SK-N-SH treated with all-trans-retinoic acid at 6 μM for 48 hours (cell line): ENCODE data around the gene CYP24A1.

Experiments
- ARNTL ChIP-seq: fragments of 450-650 bp; formaldehyde crosslinking; IDR thresholded peaks from 2 replicates; pipeline ENCODE4 v1.5.0; 2020; ENCODE audit warnings: low read depth, mild to moderate bottlenecking, moderate library complexity, borderline replicate concordance
- ZFP3 ChIP-seq: fragments of 250-450 bp; sonication (Bioruptor Pico); IDR thresholded peaks from 2 replicates; pipeline ENCODE4 v1.5.0; 2020; ENCODE audit warnings: mild to moderate bottlenecking, moderate library complexity
- TF ChIP-seq, protein P1 (sequence below): fragments of 250-450 bp; sonication (Bioruptor Pico); IDR thresholded peaks from 2 replicates; pipeline ENCODE4 v1.8.0; 2021; ENCODE audit warnings: low read depth, mild to moderate bottlenecking, moderate library complexity, borderline replicate concordance
- TF ChIP-seq, protein P2 (sequence below): fragments of 250-450 bp; sonication (Bioruptor Pico); IDR thresholded peaks from 2 replicates; pipeline ENCODE4 v1.8.0; 2020; ENCODE audit warnings: mild to moderate bottlenecking, moderate library complexity, borderline replicate concordance

DNA sequence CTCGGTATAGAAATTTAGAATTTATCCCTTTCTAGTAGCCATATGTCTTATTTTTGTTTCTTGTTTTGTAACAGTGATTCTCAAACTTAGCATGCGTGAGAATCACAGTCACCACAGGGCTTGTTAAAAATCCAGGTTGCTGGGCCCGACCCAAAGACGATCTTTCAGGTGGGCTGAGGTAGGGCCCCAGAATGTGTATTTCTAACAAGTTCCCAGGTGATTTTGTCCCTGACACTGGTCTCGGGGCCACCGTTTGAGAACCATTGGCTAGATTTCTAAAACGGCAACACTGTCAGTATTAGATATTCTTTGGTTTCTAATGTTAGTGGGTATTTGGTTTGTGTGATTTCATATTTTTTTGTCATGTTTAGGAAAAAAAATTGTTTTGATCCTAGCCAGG is 44.0 kb upstream of the CYP24A1 start:
- TF ChIP-seq ZFP3 (CRISPR knock-in tag) (no peak), ARNTL (CRISPR knock-in tag) (no peak)
- TF ChIP-seq, protein P1, sequence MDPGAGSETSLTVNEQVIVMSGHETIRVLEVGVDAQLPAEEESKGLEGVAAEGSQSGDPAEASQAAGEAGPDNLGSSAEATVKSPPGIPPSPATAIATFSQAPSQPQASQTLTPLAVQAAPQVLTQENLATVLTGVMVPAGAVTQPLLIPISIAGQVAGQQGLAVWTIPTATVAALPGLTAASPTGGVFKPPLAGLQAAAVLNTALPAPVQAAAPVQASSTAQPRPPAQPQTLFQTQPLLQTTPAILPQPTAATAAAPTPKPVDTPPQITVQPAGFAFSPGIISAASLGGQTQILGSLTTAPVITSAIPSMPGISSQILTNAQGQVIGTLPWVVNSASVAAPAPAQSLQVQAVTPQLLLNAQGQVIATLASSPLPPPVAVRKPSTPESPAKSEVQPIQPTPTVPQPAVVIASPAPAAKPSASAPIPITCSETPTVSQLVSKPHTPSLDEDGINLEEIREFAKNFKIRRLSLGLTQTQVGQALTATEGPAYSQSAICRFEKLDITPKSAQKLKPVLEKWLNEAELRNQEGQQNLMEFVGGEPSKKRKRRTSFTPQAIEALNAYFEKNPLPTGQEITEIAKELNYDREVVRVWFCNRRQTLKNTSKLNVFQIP (CRISPR knock-in tag), result no peak
- TF ChIP-seq, protein P2, sequence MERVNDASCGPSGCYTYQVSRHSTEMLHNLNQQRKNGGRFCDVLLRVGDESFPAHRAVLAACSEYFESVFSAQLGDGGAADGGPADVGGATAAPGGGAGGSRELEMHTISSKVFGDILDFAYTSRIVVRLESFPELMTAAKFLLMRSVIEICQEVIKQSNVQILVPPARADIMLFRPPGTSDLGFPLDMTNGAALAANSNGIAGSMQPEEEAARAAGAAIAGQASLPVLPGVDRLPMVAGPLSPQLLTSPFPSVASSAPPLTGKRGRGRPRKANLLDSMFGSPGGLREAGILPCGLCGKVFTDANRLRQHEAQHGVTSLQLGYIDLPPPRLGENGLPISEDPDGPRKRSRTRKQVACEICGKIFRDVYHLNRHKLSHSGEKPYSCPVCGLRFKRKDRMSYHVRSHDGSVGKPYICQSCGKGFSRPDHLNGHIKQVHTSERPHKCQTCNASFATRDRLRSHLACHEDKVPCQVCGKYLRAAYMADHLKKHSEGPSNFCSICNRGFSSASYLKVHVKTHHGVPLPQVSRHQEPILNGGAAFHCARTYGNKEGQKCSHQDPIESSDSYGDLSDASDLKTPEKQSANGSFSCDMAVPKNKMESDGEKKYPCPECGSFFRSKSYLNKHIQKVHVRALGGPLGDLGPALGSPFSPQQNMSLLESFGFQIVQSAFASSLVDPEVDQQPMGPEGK (CRISPR knock-in tag), result no peak
